Measurements from ENCODE around the gene GLMP. TPM values are rescaled to one million over a fixed set of nuclear protein-coding genes. Genes with fewer than 3 reads are reported as not detected.
A peak's percentile ranks its signal among the peaks of the same experiment; 100 is the strongest.

GLMP gene
- total RNA-seq, 4 donors from 2014 or later = 43.3 to 56.1 (median 49.8) TPM

GRCh38 chr1:156246781-156247459, 48.6 kb downstream of the GLMP start:
- Histone ChIP-seq H3K36me3 (peaks cover 19 to 21% of the 10 kb centered on the region in 2 donors), H3K27ac (no peak overlapping the region), H3K4me3 (replicated peaks in 1 of 3) (no peak overlapping the region), H3K4me1 (peaks cover 5 to 27% of the 10 kb centered on the region in 2 donors), H3K9me3 (no peaks in the 10 kb centered on the region), H3K27me3 (no peaks in the 10 kb centered on the region)
- no peak for TF ChIP-seq POLR2A (IDR thresholded peaks at IDR 0.05)
- TF ChIP-seq CTCF (IDR thresholded peaks at IDR 0.05) = no peak
- intact Hi-C loops (cut with DNase I) = no loop called here
- peak in 1 of 2 donors; percentile 14 for DNase-seq
- 56 to 68% methylated on average over 7 to 11 of the region's 16 CpGs for WGBS, 2 donors

GRCh38 chr1:156246241-156246780, 49.2 kb downstream of the GLMP start:
- intact Hi-C loops (cut with DNase I) = no loop called here
- H3K4me3 ChIP-seq (replicated peaks in 1 of 3) = no peak overlapping the region
- peaks cover 5 to 27% of the 10 kb centered on the region in 2 donors for H3K4me1 ChIP-seq
- H3K27me3 ChIP-seq = no peaks in the 10 kb centered on the region
- TF ChIP-seq CTCF (IDR thresholded peaks at IDR 0.05) (no peak), POLR2A (IDR thresholded peaks at IDR 0.05) (no peak)
- peaks cover 13 to 14% of the 10 kb centered on the region in 2 donors for H3K36me3 ChIP-seq
- no peak overlapping the region for H3K27ac ChIP-seq
- no peak for DNase-seq
- 63 to 67% methylated on average over 8 to 10 of the region's 10 CpGs for WGBS, 2 donors
- no peaks in the 10 kb centered on the region for H3K9me3 ChIP-seq

DNA sequence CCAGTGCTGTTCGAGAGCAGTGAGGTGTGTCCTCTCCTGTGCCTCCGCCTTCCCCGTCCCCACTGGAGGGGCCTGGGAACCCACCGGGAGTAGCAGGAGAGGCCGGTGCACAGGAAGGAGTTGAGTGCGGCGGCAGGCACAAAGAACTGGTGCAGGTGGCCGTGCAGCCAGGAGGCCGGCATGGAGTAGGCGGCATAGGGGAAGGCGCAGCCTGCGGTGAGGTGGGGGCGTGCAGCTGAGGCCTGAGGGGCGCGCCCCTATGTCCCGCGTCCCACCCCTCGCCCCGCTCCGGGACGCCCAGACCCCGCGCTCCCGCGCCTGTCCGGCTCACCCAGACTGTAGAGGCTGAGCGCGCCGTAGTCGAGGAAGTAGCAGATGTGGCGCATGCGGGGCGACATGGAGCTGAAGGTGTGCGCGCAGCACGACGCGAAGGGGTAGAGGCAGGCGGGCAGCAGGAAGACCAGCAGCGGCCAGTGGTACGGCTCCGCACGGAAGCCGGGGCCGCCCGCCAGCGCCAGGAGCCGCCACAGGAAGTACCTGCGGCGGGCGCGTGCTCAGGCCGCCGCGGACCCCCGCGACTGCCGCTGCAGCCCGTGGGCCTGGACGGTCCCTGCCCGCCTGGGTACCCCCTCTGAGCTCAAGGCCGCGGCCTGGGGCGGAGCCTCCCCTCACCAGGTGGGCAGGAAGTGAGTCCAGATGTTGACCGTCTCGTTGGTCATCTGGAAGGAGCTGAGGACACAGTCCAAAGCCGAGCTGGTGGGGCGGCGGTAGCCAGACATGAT, 49.8 kb downstream of the GLMP start:
- intact Hi-C loops (cut with DNase I) = no loop called here
- DNase-seq = peak; percentile 37 to 38
- WGBS, 2 donors = 6 to 27% methylated on average over 7 to 11 of the region's 69 CpGs
- Histone ChIP-seq H3K4me1 (peaks cover 5 to 27% of the 10 kb centered on the region in 2 donors), H3K9me3 (no peaks in the 10 kb centered on the region), H3K36me3 (peaks cover 7 to 8% of the 10 kb centered on the region in 2 donors), H3K27me3 (no peaks in the 10 kb centered on the region), H3K4me3 (replicated peaks in 1 of 3) (peak overlapping the region in 1 of 3 donors; percentile 12), H3K27ac (no peak overlapping the region)
- TF ChIP-seq CTCF (IDR thresholded peaks at IDR 0.05) = no peak
- no peak for TF ChIP-seq POLR2A (IDR thresholded peaks at IDR 0.05)

DNA sequence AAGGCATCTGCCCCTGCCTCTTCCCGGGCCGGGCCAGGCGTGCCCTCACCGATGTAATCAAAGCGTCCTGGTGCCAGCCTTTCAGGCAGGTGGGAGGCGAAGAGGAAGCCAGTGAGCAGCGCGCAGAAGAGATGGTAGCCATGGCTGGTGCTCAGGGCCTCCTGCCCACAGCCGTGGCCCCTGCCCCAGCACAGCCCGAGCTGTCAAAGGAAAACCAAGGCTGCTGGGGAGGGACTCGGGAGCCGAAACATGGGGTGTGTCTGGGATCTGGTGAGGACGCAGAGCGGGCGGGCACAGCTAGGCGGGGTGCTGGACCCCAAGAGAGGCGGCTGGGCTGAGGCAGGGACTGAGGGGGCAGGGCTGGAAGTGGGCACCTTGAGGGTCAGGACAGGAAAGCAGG, 50.8 kb downstream of the GLMP start:
- H3K4me3 ChIP-seq (replicated peaks in 1 of 3) = no peak overlapping the region
- WGBS, 2 donors = 91 to 92% methylated on average over 17 of the region's 17 CpGs
- peaks cover 5 to 27% of the 10 kb centered on the region in 2 donors for H3K4me1 ChIP-seq
- TF ChIP-seq CTCF (IDR thresholded peaks at IDR 0.05) = no peak
- TF ChIP-seq POLR2A (IDR thresholded peaks at IDR 0.05) = no peak
- no peaks in the 10 kb centered on the region for H3K27me3 ChIP-seq
- H3K27ac ChIP-seq = no peak overlapping the region
- intact Hi-C loops (cut with DNase I) = no loop called here
- no peak for DNase-seq
- peaks cover 3 to 4% of the 10 kb centered on the region in 2 donors for H3K36me3 ChIP-seq
- H3K9me3 ChIP-seq = no peaks in the 10 kb centered on the region

Data from thyroid gland (tissue), 4 donors.